Neural progenitor cell (in vitro differentiated cells): ENCODE data around the gene PRRT2. TPM values are rescaled to one million over a fixed set of nuclear protein-coding genes. Genes with fewer than 3 reads are reported as not detected.
"Not testable (repeated sequence)": the region's sequence is repeated elsewhere in the genome, so short reads cannot be mapped to it uniquely, and the experiment has no call there.

Source experiments
- DNase-seq: peaks from one replicate; pipeline ENCODE4 v3.0.0-alpha.2; 2016; ENCODE audit warnings: low spot score
- H2AFZ ChIP-seq: fragments of 200-600 bp; sonication (generic); replicated peaks from 2 replicates; pipeline ENCODE4 v1.6.1; 2016; ENCODE audit warnings: antibody characterized with exemption
- H3F3A ChIP-seq: fragments of 200-600 bp; sonication (generic); 2 replicates; pipeline ENCODE4 v1.6.1; 2016; ENCODE audit warnings: antibody characterized with exemption, low read depth
- H3K27ac ChIP-seq: fragments of 200-600 bp; sonication (generic); 2 replicates; pipeline ENCODE4 v1.5.1; 2016; ENCODE audit warnings: mild to moderate bottlenecking
- H3K27me3 ChIP-seq: fragments of 200-600 bp; sonication (generic); 2 replicates; pipeline ENCODE4 v1.6.1; 2016; ENCODE audit warnings: mild to moderate bottlenecking, moderate library complexity
- H3K36me3 ChIP-seq: fragments of 200-600 bp; sonication (generic); 2 replicates; pipeline ENCODE4 v1.5.1; 2016
- H3K4me1 ChIP-seq: fragments of 200-600 bp; sonication (generic); 2 replicates; pipeline ENCODE4 v1.6.1; 2016; ENCODE audit warnings: mixed run types
- H3K4me2 ChIP-seq: fragments of 200-600 bp; sonication (generic); 2 replicates; pipeline ENCODE4 v1.6.1; 2016
- H3K4me3 ChIP-seq: fragments of 200-600 bp; sonication (generic); 2 replicates; pipeline ENCODE4 v1.5.1; 2016
- H3K79me2 ChIP-seq: fragments of 200-600 bp; sonication (generic); 2 replicates; pipeline ENCODE4 v1.6.1; 2016; ENCODE audit warnings: low read depth
- H3K9ac ChIP-seq: fragments of 200-600 bp; sonication (generic); 2 replicates; pipeline ENCODE4 v1.6.1; 2016
- H3K9me3 ChIP-seq: fragments of 200-600 bp; sonication (generic); 2 replicates; pipeline ENCODE4 v1.5.1; 2016; ENCODE audit warnings: low read depth
- H4K20me1 ChIP-seq: fragments of 200-600 bp; sonication (generic); 2 replicates; pipeline ENCODE4 v1.6.1; 2016; ENCODE audit warnings: low read depth
- H3K27ac Mint-ChIP-seq: 3 replicates; pipeline ENCODE4 v1.8.0; 2021; ENCODE audit warnings: mixed read lengths
- H3K27me3 Mint-ChIP-seq: 2 replicates; pipeline ENCODE4 v1.8.0; 2022; ENCODE audit warnings: low read depth, mild to moderate bottlenecking, inconsistent platforms, moderate library complexity, mixed read lengths; ENCODE audit not compliant: insufficient read depth
- H3K36me3 Mint-ChIP-seq: 3 replicates; pipeline ENCODE4 v1.8.0; 2021; ENCODE audit warnings: mixed read lengths
- H3K4me1 Mint-ChIP-seq: 3 replicates; pipeline ENCODE4 v1.8.0; 2021; ENCODE audit warnings: mixed read lengths
- H3K4me3 Mint-ChIP-seq: 3 replicates; pipeline ENCODE4 v1.8.0; 2021; ENCODE audit warnings: mild to moderate bottlenecking, moderate library complexity, mixed read lengths
- H3K9me3 Mint-ChIP-seq: 3 replicates; pipeline ENCODE4 v1.8.0; 2020; ENCODE audit warnings: mixed read lengths
- CTCF ChIP-seq: fragments of 200-600 bp; sonication (generic); IDR thresholded peaks from 2 replicates; pipeline ENCODE4 v1.5.1; 2017; ENCODE audit warnings: antibody characterized with exemption, mild to moderate bottlenecking
- EZH2 ChIP-seq: fragments of 200-600 bp; sonication (generic); IDR thresholded peaks from 2 replicates; pipeline ENCODE4 v1.6.1; 2017; ENCODE audit warnings: antibody characterized with exemption, mild to moderate bottlenecking, moderate library complexity
- EZH2phosphoT487 ChIP-seq: fragments of 200-600 bp; sonication (generic); IDR thresholded peaks from 2 replicates; pipeline ENCODE4 v1.6.1; 2017; ENCODE audit warnings: antibody characterized with exemption
- total RNA-seq: library from RNA; depleted of rRNA; stranded (reverse); fragments of >200 nt; gene quantifications from 2 replicates; pipeline ENCODE4 v1.2.3, GENCODE V29; 2015; ENCODE audit warnings: low replicate concordance

The PRRT2 gene
- total RNA-seq, 1 donor from 2014 or later = 23.5 TPM

DNA sequence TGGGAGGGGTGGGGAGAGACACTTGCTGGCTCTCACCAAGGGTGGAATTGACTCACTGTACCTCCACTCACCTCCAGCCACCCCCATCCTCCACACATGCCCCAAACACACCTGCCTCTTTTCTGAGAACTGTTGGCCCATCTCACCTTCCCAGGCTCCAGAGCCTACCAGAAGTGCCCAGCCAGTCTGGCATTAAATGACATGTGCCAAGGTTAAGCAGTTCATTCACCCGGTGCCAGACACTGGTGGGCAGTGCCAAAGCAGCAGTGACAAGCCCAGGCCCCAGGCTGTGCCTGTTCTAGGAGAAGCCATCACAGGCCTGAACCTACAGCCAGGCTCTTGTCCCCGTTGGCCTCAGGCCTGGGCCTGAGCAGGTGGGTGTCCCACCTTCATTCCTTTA lies 19.5 kb downstream of the PRRT2 start:
- no peak overlapping the region for H3K4me2 ChIP-seq
- H3K9me3 ChIP-seq = no peaks in the 10 kb centered on the region
- no peaks in the 10 kb centered on the region for H3K36me3 ChIP-seq
- DNase-seq = no peak
- no peaks in the 10 kb centered on the region for H3K27me3 ChIP-seq
- no peaks in the 10 kb centered on the region for H3K79me2 ChIP-seq
- peaks cover 6% of the 10 kb centered on the region for H3K27me3 Mint-ChIP-seq
- TF ChIP-seq EZH2 = no peak
- no peak for TF ChIP-seq CTCF
- no peak for TF ChIP-seq EZH2phosphoT487
- H3K36me3 Mint-ChIP-seq = no peaks in the 10 kb centered on the region
- no peak overlapping the region for H3K4me3 ChIP-seq
- H3K4me1 ChIP-seq = no peaks in the 10 kb centered on the region
- no peaks in the 10 kb centered on the region for H3K9me3 Mint-ChIP-seq
- no peak overlapping the region for H3K27ac Mint-ChIP-seq
- H3F3A ChIP-seq = no peaks in the 10 kb centered on the region
- H3K4me1 Mint-ChIP-seq = peaks cover 6% of the 10 kb centered on the region
- no peak overlapping the region for H3K4me3 Mint-ChIP-seq
- H4K20me1 ChIP-seq = no peaks in the 10 kb centered on the region
- H3K27ac ChIP-seq = no peak overlapping the region
- no peak overlapping the region for H3K9ac ChIP-seq
- H2AFZ ChIP-seq = no peak overlapping the region

DNA sequence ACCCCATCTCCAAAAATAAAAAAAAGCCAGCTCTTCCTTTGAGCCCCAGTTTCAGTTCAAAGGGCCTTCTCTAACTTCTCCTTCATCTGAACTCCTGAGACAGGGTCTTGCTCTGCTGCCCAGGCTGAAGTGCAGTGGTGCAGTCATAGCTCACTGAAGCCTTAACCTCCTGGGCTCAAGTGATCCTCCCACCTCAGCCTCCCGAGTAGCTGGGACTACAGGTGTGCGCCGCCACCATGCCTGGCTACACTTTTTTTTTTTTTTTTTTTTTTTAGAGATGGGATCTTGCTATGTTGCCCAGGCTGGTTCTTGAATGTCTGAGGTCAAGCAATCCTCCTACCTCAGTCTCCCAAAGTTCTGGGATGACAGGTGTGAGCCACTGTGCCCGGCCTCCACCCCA lies 21.2 kb downstream of the PRRT2 start:
- not testable (repeated sequence) for DNase-seq, H3K36me3 ChIP-seq, H3K27me3 ChIP-seq, H3K9ac ChIP-seq, H3K4me1 Mint-ChIP-seq, H3K4me1 ChIP-seq, H3K27ac Mint-ChIP-seq, H3K27me3 Mint-ChIP-seq, H3K9me3 ChIP-seq, H3F3A ChIP-seq, H3K4me3 ChIP-seq, H3K36me3 Mint-ChIP-seq, H2AFZ ChIP-seq, H3K79me2 ChIP-seq, H3K27ac ChIP-seq, H3K4me2 ChIP-seq, H3K9me3 Mint-ChIP-seq, H3K4me3 Mint-ChIP-seq, H4K20me1 ChIP-seq

GRCh38 chr16:29834079-29834478 lies 22.1 kb downstream of the PRRT2 start:
- peaks cover 4% of the 10 kb centered on the region for H3K4me1 Mint-ChIP-seq
- Histone ChIP-seq H3K27me3 (no peaks in the 10 kb centered on the region), H3K27ac (no peak overlapping the region), H3K4me2 (no peak overlapping the region), H3K9me3 (no peaks in the 10 kb centered on the region), H3K79me2 (no peaks in the 10 kb centered on the region), H2AFZ (no peak overlapping the region), H3K36me3 (no peaks in the 10 kb centered on the region), H3K4me3 (no peak overlapping the region), H3F3A (no peaks in the 10 kb centered on the region), H3K9ac (no peak overlapping the region), H3K4me1 (no peaks in the 10 kb centered on the region), H4K20me1 (no peaks in the 10 kb centered on the region)
- DNase-seq = no peak
- TF ChIP-seq EZH2 = no peak
- no peak for TF ChIP-seq CTCF
- no peak for TF ChIP-seq EZH2phosphoT487
- H3K27me3 Mint-ChIP-seq = peaks cover 6% of the 10 kb centered on the region
- no peak overlapping the region for H3K27ac Mint-ChIP-seq
- peak overlapping the region; percentile 7 for H3K4me3 Mint-ChIP-seq
- H3K9me3 Mint-ChIP-seq = no peaks in the 10 kb centered on the region
- no peaks in the 10 kb centered on the region for H3K36me3 Mint-ChIP-seq

DNA sequence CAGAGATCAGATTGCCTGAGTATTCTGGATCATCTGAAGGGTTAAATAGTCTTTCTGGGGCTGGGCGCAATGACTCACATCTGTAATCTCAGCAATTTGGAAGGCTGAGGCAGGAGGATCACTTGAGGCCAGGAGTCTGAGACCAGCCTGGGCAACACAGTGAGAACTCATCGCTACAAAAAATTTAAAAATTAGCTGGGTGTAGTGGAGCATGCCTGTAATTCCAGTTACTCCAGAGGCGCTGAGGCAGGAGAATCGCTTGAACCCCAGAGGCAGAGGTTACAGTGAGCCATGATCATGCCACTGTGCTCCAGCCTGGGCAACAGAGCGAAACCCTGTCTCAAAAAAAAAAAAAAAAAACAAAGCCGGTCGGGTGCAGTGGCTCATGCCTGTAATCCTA lies 23.9 kb downstream of the PRRT2 start:
- Histone ChIP-seq H3K36me3 (no peaks in the 10 kb centered on the region), H3K4me1 (no peaks in the 10 kb centered on the region), H3K27ac (no peak overlapping the region), H3F3A (no peaks in the 10 kb centered on the region), H2AFZ (no peak overlapping the region), H3K4me2 (no peak overlapping the region), H3K79me2 (no peaks in the 10 kb centered on the region), H3K4me3 (no peak overlapping the region), H3K27me3 (no peaks in the 10 kb centered on the region), H3K9ac (no peak overlapping the region), H3K9me3 (no peaks in the 10 kb centered on the region), H4K20me1 (no peaks in the 10 kb centered on the region)
- Mint-ChIP-seq H3K27ac (no peak overlapping the region), H3K4me3 (no peak overlapping the region), H3K27me3 (peaks cover 4% of the 10 kb centered on the region), H3K36me3 (no peaks in the 10 kb centered on the region), H3K4me1 (peaks cover 4% of the 10 kb centered on the region), H3K9me3 (no peaks in the 10 kb centered on the region)
- TF ChIP-seq EZH2 (no peak), CTCF (no peak), EZH2phosphoT487 (no peak)
- DNase-seq = no peak
